ACHN (cell line): ENCODE measurements around the gene UBA1.
"Not testable (repeated sequence)": the region's sequence is repeated elsewhere in the genome, so short reads cannot be mapped to it uniquely, and the experiment has no call there.

ENCODE experiments used
- DNase-seq: peaks from one replicate; pipeline ENCODE4 v3.0.0-alpha.2; 2015
- in situ Hi-C: cut with HindIII; loops from 2 replicates; pipeline ENCODE4 v1.10.0; 2017; ENCODE audit warnings: low sequenced_read_pairs, low pct_ligation_motif_present, low pct_unique_long_range_greater_than_20kb

UBA1 gene

DNA sequence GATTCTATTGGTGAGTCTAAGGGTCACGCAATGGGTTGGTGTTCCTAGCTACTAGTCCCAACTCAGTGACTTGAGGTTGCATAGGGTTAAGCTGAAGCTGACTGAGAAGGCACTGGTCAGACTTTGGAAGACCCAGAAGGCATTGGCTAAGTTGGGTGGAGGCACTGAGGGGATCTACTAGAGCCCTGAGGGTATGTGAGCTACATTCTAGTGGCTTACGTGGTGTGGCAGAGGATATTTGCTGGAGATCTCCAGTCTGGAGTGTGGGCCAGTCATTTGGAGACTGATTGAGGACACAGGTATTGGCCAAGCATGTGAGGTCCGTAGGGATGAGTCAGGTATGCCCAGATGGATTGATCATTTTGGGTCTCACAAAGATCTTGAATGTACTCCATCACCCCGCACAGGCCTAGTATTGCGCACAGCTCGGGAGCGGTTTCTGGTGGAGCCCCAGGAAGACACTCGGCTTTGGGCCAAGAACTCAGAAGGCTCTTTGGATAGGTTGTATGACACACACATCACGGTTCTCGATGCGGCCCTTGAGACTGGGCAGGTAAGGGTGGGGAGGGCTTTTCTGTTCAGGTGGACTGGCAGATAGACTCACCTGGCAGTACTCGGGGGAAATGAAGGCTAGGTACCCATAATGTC lies 46.4 kb downstream of the UBA1 start:
- no peak for DNase-seq

GRCh38 chrX:47240619-47241018 lies 47.0 kb downstream of the UBA1 start:
- in situ Hi-C loops: no loop called here
- no peak for DNase-seq

More for the DNA sequence above, 46.4 kb downstream of the UBA1 start:
- in situ Hi-C loops: no loop called here

DNA sequence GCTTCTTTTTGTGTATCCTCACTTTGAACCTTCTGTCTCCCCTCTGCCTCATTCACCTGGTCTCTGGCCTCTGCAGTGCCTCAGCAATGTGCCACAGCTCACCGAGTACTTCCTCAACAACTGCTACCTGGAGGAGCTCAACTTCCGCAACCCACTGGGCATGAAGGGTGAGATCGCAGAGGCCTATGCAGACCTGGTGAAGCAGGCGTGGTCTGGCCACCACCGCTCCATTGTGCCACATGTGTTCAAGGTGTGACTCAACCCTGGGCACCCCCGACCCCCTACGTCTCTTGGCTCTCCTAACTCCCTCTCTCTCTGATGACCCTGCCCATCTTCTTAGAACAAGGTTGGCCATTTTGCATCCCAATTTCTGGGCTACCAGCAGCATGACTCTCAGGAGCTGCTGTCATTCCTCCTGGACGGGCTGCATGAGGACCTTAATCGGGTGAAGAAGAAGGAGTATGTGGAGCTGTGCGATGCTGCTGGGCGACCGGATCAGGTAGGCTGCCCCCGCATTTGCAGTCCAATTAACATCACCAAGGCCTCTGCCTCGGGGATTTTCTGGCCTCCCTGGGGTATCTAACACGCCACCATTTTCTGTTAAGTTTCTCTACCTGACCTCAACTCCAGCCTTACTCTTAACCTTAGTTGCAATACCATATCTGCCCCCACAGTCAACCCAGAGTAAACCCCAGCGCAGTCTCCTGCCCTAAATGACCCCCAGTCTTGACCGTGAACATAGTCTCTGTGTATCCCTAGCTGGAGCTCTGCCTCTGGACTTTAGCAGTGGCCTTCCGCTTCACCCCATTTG lies 47.8 kb downstream of the UBA1 start:
- no peak for DNase-seq
- in situ Hi-C loops: no loop called here

- in situ Hi-C loops: no loop called here
- DNase-seq: no peak
Measured at GRCh38 chrX:47242321-47242720, 48.7 kb downstream of the UBA1 start.

GRCh38 chrX:47243351-47243750 lies 49.7 kb downstream of the UBA1 start:
- in situ Hi-C loops: no loop called here
- no peak for DNase-seq

GRCh38 chrX:47244676-47245075 lies 51.0 kb downstream of the UBA1 start:
- in situ Hi-C loops: no loop called here

GRCh38 chrX:47245156-47245555 lies 51.5 kb downstream of the UBA1 start:
- in situ Hi-C loops: no loop called here
- DNase-seq: no peak

More at GRCh38 chrX:47244676-47245075, 51.0 kb downstream of the UBA1 start:
- DNase-seq: no peak

DNA sequence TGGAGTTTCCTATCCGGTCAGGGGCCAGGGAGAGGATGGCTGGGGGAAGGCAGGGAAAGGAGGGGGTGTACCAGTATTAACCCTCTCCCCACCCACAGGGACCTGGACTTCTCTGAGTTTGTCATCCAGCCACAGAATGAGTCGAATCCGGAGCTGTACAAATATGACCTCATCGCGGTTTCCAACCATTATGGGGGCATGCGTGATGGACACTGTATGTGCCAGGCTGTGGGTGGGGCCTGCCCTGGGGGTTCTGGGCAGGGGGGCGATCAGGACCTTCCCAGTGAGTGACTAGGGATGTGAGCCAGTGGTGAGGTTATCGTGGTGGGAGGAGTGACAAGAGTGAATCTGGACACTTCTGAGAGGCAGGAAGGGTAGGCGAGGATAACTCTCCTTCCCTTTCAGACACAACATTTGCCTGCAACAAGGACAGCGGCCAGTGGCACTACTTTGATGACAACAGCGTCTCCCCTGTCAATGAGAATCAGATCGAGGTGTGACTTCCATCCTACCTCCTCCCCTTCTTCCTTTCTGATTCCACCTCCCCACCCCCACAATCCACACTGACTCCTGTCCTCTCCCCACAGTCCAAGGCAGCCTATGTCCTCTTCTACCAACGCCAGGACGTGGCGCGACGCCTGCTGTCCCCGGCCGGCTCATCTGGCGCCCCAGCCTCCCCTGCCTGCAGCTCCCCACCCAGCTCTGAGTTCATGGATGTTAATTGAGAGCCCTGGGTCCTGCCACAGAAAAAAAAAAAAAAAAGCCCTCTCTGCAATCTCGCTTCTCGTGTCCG lies 53.8 kb downstream of the UBA1 start:
- in situ Hi-C loops: no loop called here
- DNase-seq: no peak

- in situ Hi-C loops: no loop called here
- DNase-seq: no peak
Measured at GRCh38 chrX:47247999-47248320, 54.3 kb downstream of the UBA1 start.

- in situ Hi-C loops: no loop called here
Measured at GRCh38 chrX:47248576-47248975, 54.9 kb downstream of the UBA1 start.

GRCh38 chrX:47250017-47250347 lies 56.4 kb downstream of the UBA1 start:
- in situ Hi-C loops: no loop called here
- no peak for DNase-seq

More at GRCh38 chrX:47248576-47248975, 54.9 kb downstream of the UBA1 start:
- DNase-seq: no peak

DNA sequence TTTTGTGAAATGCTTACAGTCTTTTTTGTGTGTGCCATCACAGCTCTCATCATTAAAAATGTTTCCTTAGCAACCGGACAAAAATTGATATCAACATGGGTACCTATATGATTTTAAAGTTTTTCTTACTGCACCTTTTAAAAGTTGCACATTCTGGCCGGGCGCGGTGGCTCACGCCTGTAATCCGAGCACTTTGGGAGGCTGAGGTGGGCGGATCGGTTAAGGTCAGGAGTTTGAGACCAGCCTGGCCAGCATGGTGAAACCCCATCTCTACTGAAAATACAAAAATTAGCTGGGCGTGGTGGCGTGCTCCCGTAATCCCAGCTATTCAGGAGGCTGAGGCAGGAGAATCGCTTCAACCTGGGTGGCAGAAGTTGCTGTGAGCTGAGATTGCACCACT lies 64.0 kb downstream of the UBA1 start:
- in situ Hi-C loops, DNase-seq: not testable (repeated sequence)
